ENCODE results near the gene ALG13.

Gene ALG13

GRCh38 chrX:111719426-111720210, 38.6 kb downstream of the ALG13 start:
- H3K27ac ChIP-seq: no peak overlapping the region
- TF ChIP-seq CTCF (conservative IDR thresholded peaks at IDR 0.05) (peak; percentile 61), ZFX (IDR thresholded peaks at IDR 0.05) (no peak)

GRCh38 chrX:111728096-111728495, 47.1 kb downstream of the ALG13 start:
- no peak overlapping the region for H3K27ac ChIP-seq
- TF ChIP-seq CTCF (conservative IDR thresholded peaks at IDR 0.05) (no peak), ZFX (IDR thresholded peaks at IDR 0.05) (no peak)

- TF ChIP-seq ZFX (IDR thresholded peaks at IDR 0.05): no peak
- TF ChIP-seq CTCF (conservative IDR thresholded peaks at IDR 0.05): no peak
- no peak overlapping the region for H3K27ac ChIP-seq
Observed at GRCh38 chrX:111731351-111731750, 50.4 kb downstream of the ALG13 start.

- no peak overlapping the region for H3K27ac ChIP-seq
- TF ChIP-seq CTCF (conservative IDR thresholded peaks at IDR 0.05) (no peak), ZFX (IDR thresholded peaks at IDR 0.05) (no peak)
Observed at GRCh38 chrX:111736571-111736970, 55.6 kb downstream of the ALG13 start.

GRCh38 chrX:111742018-111742417, 61.0 kb downstream of the ALG13 start:
- no peak overlapping the region for H3K27ac ChIP-seq
- TF ChIP-seq CTCF (conservative IDR thresholded peaks at IDR 0.05): no peak

- TF ChIP-seq CTCF (conservative IDR thresholded peaks at IDR 0.05): no peak
- H3K27ac ChIP-seq: no peak overlapping the region
Observed at GRCh38 chrX:111743316-111743715, 62.3 kb downstream of the ALG13 start.

GRCh38 chrX:111756486-111756885, 75.5 kb downstream of the ALG13 start:
- no peak overlapping the region for H3K27ac ChIP-seq
- TF ChIP-seq CTCF (conservative IDR thresholded peaks at IDR 0.05): no peak
- TF ChIP-seq ZFX (IDR thresholded peaks at IDR 0.05): no peak

Measured in C4-2B (cell line).